GM12891 (cell line): Measurements from ENCODE around the gene SERP2.

Experiments
- PAX5 ChIP-seq: IDR thresholded peaks from 2 replicates; pipeline ENCODE4 v1.6.1; 2011; ENCODE audit warnings: low read length, moderate library complexity, mild to moderate bottlenecking; ENCODE audit not compliant: insufficient read depth, severe bottlenecking
- POLR2A ChIP-seq: IDR thresholded peaks from 2 replicates; pipeline ENCODE4 v1.6.1; 2011; ENCODE audit warnings: low read depth, low read length, control low read depth
- POLR2AphosphoS5 ChIP-seq: IDR thresholded peaks from 2 replicates; pipeline ENCODE4 v1.6.1; 2011; ENCODE audit warnings: low read depth, low read length, control low read depth
- POU2F2 ChIP-seq: IDR thresholded peaks from 2 replicates; pipeline ENCODE4 v1.6.1; 2011; ENCODE audit warnings: low read depth, mild to moderate bottlenecking, control low read depth, low read length, moderate library complexity
- SPI1 ChIP-seq: IDR thresholded peaks from 2 replicates; pipeline ENCODE4 v1.6.1; 2011; ENCODE audit warnings: low read depth, low read length, control low read depth
- TAF1 ChIP-seq: IDR thresholded peaks from 2 replicates; pipeline ENCODE4 v1.6.1; 2011; ENCODE audit warnings: low read depth, low read length, control low read depth

GRCh38 chr13:44433863-44434765 lies 60.5 kb downstream of the SERP2 start:
- no peak for TF ChIP-seq POLR2A
- no peak for TF ChIP-seq POLR2AphosphoS5
- no peak for TF ChIP-seq POU2F2
- no peak for TF ChIP-seq TAF1
- TF ChIP-seq PAX5, result no peak
- no peak for TF ChIP-seq SPI1
